Osteocyte (in vitro differentiated cells): ENCODE data around the gene ATP10B. TPM values are rescaled to one million over a fixed set of nuclear protein-coding genes. Genes with fewer than 3 reads are reported as not detected.

Experiments
- DNase-seq: peaks from one replicate; pipeline ENCODE4 v3.0.0; 2021; ENCODE audit warnings: mixed read lengths; ENCODE audit not compliant: unreplicated experiment; ENCODE audit errors: extremely low spot score
- H3K27ac Mint-ChIP-seq: one replicate; pipeline ENCODE4 v1.8.0; 2021; ENCODE audit warnings: mild to moderate bottlenecking, mixed read lengths; ENCODE audit not compliant: unreplicated experiment
- H3K27me3 Mint-ChIP-seq: one replicate; pipeline ENCODE4 v1.8.0; 2021; ENCODE audit warnings: mixed read lengths; ENCODE audit not compliant: unreplicated experiment
- H3K36me3 Mint-ChIP-seq: one replicate; pipeline ENCODE4 v1.8.0; 2021; ENCODE audit warnings: mixed read lengths; ENCODE audit not compliant: unreplicated experiment
- H3K4me1 Mint-ChIP-seq: one replicate; pipeline ENCODE4 v1.8.0; 2021; ENCODE audit warnings: mixed read lengths; ENCODE audit not compliant: unreplicated experiment
- H3K4me3 Mint-ChIP-seq: one replicate; pipeline ENCODE4 v1.8.0; 2021; ENCODE audit warnings: mild to moderate bottlenecking, moderate library complexity, mixed read lengths; ENCODE audit not compliant: unreplicated experiment
- H3K9me3 Mint-ChIP-seq: one replicate; pipeline ENCODE4 v1.8.0; 2021; ENCODE audit warnings: mixed read lengths; ENCODE audit not compliant: unreplicated experiment
- total RNA-seq: library from RNA; stranded (reverse); gene quantifications from 2 replicates; pipeline ENCODE4 v1.2.1, GENCODE V29; 2021
- TF ChIP-seq, protein P1 (sequence below): fragments of 200-600 bp; sonication (generic); IDR thresholded peaks from 2 replicates; pipeline ENCODE4 v1.5.0; 2021; ENCODE audit warnings: antibody characterized with exemption, mild to moderate bottlenecking, moderate library complexity

Gene ATP10B
- total RNA-seq, 1 donor from 2014 or later: not detected

DNA sequence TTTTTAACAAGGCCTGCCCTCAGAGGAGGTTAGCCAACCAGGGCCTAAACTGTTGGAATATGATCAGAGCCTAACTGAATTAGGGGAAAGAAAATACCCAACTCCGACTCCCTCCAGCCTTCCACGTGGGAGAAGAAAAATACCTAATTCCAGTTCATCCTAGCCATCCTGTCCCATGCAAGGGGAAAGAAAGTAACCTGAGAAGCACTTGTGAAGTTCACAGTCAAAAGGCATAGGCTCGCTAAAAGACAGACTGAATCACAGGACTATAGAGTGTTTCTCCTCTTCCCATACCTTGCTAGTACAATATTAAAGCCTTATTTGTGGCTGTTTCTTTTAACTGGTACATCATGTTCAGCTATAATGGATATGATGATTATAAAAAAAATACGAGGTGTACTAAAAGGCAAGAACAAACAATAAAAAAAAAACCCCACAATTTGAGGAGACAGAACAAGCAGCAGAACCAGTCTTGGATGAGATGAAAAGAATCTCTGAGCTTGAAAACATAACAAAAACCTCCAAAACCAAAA is 18.0 kb upstream of the ATP10B start:
- Mint-ChIP-seq H3K27me3 (no peaks in the 10 kb centered on the region), H3K4me1 (no peaks in the 10 kb centered on the region), H3K36me3 (no peaks in the 10 kb centered on the region), H3K9me3 (peaks cover 22% of the 10 kb centered on the region), H3K27ac (no peak overlapping the region), H3K4me3 (no peak overlapping the region)
- DNase-seq: no peak
- TF ChIP-seq, protein P1, sequence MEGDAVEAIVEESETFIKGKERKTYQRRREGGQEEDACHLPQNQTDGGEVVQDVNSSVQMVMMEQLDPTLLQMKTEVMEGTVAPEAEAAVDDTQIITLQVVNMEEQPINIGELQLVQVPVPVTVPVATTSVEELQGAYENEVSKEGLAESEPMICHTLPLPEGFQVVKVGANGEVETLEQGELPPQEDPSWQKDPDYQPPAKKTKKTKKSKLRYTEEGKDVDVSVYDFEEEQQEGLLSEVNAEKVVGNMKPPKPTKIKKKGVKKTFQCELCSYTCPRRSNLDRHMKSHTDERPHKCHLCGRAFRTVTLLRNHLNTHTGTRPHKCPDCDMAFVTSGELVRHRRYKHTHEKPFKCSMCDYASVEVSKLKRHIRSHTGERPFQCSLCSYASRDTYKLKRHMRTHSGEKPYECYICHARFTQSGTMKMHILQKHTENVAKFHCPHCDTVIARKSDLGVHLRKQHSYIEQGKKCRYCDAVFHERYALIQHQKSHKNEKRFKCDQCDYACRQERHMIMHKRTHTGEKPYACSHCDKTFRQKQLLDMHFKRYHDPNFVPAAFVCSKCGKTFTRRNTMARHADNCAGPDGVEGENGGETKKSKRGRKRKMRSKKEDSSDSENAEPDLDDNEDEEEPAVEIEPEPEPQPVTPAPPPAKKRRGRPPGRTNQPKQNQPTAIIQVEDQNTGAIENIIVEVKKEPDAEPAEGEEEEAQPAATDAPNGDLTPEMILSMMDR: no peak

DNA sequence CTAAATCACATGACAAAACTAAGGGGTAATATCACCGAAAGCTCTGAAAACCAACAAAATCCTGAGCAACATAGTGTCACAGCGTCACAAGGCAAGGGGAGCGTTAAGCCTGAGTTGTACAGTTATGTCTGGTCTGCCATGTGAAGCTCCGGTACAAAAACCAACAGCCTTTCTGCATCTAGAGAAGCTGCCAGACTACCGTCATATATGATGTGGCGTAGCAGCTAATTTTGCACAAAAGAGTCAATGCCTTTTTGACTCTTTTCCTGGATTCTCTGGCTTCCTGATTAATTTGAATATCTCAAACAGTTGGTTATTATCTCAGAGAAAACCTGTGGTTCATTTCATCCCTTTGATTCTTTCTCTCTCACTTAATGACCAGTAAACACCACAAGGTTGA is 16.0 kb upstream of the ATP10B start:
- TF ChIP-seq, protein P1: no peak
- no peak overlapping the region for H3K27ac Mint-ChIP-seq
- no peaks in the 10 kb centered on the region for H3K4me1 Mint-ChIP-seq
- H3K36me3 Mint-ChIP-seq: no peaks in the 10 kb centered on the region
- H3K27me3 Mint-ChIP-seq: no peaks in the 10 kb centered on the region
- DNase-seq: no peak
- peaks cover 28% of the 10 kb centered on the region for H3K9me3 Mint-ChIP-seq
- H3K4me3 Mint-ChIP-seq: no peak overlapping the region

DNA sequence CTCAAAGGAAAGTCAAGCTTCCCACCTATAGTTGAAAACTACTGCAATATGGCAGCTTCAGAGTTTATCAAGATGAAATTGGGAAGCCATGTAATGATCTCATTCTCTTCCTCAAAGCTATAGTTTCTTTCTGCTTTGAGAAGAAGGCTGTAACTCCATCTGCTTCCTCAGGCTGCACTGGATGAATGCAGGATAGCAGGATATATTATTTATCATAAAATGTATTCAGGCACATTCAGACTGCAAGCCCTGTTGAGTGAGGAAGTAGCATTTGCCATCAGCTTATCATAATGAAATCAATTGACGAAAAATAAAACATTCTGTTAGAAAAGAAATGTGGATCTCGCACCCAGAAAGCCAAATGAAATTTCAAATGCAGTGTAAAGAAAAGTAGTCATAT is 560 bp downstream of the ATP10B start:
- Mint-ChIP-seq H3K27me3 (no peaks in the 10 kb centered on the region), H3K36me3 (no peaks in the 10 kb centered on the region), H3K9me3 (no peaks in the 10 kb centered on the region), H3K4me1 (no peaks in the 10 kb centered on the region), H3K27ac (no peak overlapping the region), H3K4me3 (no peak overlapping the region)
- TF ChIP-seq, protein P1: no peak
- DNase-seq: no peak

DNA sequence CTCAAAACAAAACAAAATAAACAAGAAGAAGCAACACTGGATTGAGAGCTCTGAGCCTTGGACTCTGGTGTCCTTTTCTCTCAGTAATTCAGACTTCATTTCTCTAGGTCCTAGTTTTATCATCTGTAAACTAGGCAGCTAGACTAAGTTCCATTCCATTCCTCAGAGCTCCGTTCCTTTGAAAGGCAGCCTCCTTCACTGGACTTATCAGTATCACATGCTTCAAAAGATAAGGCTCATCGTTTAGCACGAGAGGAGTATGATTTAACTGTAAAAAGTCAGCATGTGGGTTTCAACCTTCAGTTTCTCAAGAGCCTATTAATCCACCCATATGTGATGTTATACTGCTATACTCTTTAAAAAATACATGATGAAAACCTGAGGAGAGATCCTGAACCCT is 1.6 kb downstream of the ATP10B start:
- Mint-ChIP-seq H3K4me3 (no peak overlapping the region), H3K4me1 (no peaks in the 10 kb centered on the region), H3K27me3 (no peaks in the 10 kb centered on the region), H3K9me3 (no peaks in the 10 kb centered on the region), H3K27ac (no peak overlapping the region), H3K36me3 (no peaks in the 10 kb centered on the region)
- DNase-seq: no peak
- TF ChIP-seq, protein P1: no peak

DNA sequence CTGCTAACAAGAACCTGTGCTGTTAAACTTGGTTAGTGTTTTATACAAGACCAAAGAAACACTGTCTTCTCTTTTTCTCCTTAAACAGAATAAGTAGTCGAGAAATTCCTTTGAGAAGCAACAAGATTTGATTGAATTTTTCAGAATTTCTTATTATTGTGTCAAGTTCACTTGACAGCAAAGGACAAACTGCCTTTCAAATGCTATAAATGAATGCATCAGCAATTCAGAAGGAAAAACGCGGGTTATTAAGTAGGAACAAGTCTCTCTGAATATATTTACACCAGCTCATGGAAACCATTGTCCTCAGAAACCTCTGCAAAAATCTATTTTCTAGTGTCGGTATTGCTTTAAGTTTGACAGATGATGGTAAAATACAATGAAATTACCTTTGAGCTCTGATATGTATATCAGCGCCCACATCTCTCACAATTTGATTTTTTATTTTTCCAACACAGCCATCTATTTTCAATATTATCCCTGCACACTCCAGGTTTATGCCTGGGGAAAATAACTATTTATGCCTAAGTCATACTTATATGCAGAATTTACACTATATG is 4.4 kb downstream of the ATP10B start:
- H3K27me3 Mint-ChIP-seq: no peaks in the 10 kb centered on the region
- DNase-seq: no peak
- H3K4me3 Mint-ChIP-seq: no peak overlapping the region
- no peaks in the 10 kb centered on the region for H3K9me3 Mint-ChIP-seq
- no peaks in the 10 kb centered on the region for H3K36me3 Mint-ChIP-seq
- H3K4me1 Mint-ChIP-seq: no peaks in the 10 kb centered on the region
- TF ChIP-seq, protein P1: no peak
- H3K27ac Mint-ChIP-seq: no peak overlapping the region
